ENCODE results near the gene CIAO2B. TPM values are rescaled to one million over a fixed set of nuclear protein-coding genes. Genes with fewer than 3 reads are reported as not detected.

Gene CIAO2B
- total and polyA plus RNA-seq, 11 donors: 103 to 669 (median 129) TPM

- WGBS, 4 donors: 16 to 18% (median 17%) methylated on average over 9 of the region's 9 CpGs
- peak overlapping the region; percentile 78 to 100 (median 96) for H3K27ac ChIP-seq
- no peaks in the 10 kb centered on the region for H3K36me3 ChIP-seq
- ATAC-seq: peak in 3 of 4 donors; percentile 5 to 30 (median 25)
- intact Hi-C loops (cut with DNase I): loop anchor here in 7 of 10 donors (2.0 to 10.0 kb wide), 6 partner anchors 25 to 255 kb away; partner anchors contain the start of genes B3GNT9 (in 4 of the 7), FBXL8 (in 4 of the 7), TRADD (in 4 of the 7) and CES2 (in 1 of the 7)
- TF ChIP-seq, protein P1, sequence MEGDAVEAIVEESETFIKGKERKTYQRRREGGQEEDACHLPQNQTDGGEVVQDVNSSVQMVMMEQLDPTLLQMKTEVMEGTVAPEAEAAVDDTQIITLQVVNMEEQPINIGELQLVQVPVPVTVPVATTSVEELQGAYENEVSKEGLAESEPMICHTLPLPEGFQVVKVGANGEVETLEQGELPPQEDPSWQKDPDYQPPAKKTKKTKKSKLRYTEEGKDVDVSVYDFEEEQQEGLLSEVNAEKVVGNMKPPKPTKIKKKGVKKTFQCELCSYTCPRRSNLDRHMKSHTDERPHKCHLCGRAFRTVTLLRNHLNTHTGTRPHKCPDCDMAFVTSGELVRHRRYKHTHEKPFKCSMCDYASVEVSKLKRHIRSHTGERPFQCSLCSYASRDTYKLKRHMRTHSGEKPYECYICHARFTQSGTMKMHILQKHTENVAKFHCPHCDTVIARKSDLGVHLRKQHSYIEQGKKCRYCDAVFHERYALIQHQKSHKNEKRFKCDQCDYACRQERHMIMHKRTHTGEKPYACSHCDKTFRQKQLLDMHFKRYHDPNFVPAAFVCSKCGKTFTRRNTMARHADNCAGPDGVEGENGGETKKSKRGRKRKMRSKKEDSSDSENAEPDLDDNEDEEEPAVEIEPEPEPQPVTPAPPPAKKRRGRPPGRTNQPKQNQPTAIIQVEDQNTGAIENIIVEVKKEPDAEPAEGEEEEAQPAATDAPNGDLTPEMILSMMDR (IDR thresholded peaks at IDR 0.05): no peak
- TF ChIP-seq POLR2A (IDR thresholded peaks at IDR 0.05): no peak
- no peaks in the 10 kb centered on the region for H3K27me3 ChIP-seq
- peak overlapping the region in 1 of 12 donors; percentile 3 for H3K4me3 ChIP-seq
- DNase-seq: peak; percentile 77 to 89 (median 81)
- H3K9me3 ChIP-seq: no peaks in the 10 kb centered on the region
- H3K4me1 ChIP-seq: peaks cover 0 to 71% (median 43%) of the 10 kb centered on the region in 12 donors
These were observed 34.1 kb downstream of the CIAO2B start for GRCh38 chr16:66899945-66900710.

DNA sequence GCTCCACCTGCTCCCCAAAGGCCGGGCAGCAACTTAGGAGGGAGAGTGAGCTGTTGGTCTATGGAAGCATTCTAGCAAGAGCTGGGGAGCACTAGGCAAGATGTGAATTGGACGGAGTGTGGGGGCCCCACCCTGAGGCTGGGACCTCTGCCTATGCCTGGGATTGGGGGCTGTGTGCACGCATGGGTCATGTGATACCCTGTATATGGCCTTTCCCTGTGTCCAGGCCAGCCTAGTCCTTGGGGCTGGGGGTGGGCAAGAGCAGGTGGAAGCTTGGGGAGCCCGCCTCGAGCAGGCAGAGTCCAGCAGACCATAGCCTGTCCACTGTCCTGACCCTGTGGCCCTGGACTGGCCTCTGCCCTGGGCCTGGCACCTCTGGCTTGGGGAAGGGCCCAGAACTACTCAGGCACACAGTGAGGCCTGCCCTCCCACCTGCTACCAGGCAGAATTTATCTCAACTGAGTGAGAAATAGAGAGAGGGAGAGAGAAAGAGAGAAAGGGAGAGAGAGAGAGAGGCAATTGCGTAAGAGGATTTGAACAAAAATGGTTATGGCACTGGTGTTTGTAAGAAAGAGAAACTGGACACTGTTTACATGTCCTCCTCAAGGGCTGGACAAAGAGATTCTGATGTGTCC lies 34.8 kb downstream of the CIAO2B start:
- peaks cover 0 to 66% (median 41%) of the 10 kb centered on the region in 12 donors for H3K4me1 ChIP-seq
- H3K36me3 ChIP-seq: no peaks in the 10 kb centered on the region
- 62 to 75% (median 72%) methylated on average over 6 of the region's 6 CpGs for WGBS, 4 donors
- TF ChIP-seq POLR2A (IDR thresholded peaks at IDR 0.05): no peak
- TF ChIP-seq, protein P1 (IDR thresholded peaks at IDR 0.05): no peak
- ATAC-seq (no peak), DNase-seq (peak in 1 of 5 donors; percentile 29)
- intact Hi-C loops (cut with DNase I): loop anchor here in 6 of 10 donors (5.0 to 10.0 kb wide), 5 partner anchors 33 to 255 kb away; partner anchors contain the start of genes B3GNT9 (in 4 of the 6), FBXL8 (in 4 of the 6), TRADD (in 4 of the 6) and CES2 (in 1 of the 6)
- no peaks in the 10 kb centered on the region for H3K27me3 ChIP-seq
- no peak overlapping the region for H3K4me3 ChIP-seq
- no peaks in the 10 kb centered on the region for H3K9me3 ChIP-seq
- H3K27ac ChIP-seq: peak overlapping the region; percentile 78 to 100 (median 96)

DNA sequence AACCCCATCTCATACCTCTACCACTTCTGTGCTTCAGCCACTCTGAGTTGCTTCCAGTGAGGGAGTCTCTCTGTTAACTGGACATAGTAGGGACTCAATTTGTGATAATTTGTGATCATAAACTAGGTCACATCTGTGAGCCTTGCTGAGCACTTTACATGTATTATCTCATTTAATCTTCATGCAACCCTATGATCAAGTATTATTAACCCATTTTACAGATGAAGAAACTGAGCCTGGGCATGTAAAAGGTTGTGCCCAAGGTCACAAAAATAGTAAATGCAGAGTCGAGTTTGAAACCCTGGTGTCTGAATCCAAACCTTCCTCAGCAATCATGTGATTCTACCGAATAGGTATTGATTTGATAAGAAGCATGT lies 35.3 kb downstream of the CIAO2B start:
- Histone ChIP-seq H3K9me3 (no peaks in the 10 kb centered on the region), H3K36me3 (no peaks in the 10 kb centered on the region), H3K4me3 (no peak overlapping the region), H3K27me3 (no peaks in the 10 kb centered on the region), H3K27ac (peak overlapping the region; percentile 78 to 100 (median 96)), H3K4me1 (peaks cover 0 to 60% (median 39%) of the 10 kb centered on the region in 12 donors)
- ATAC-seq (no peak), DNase-seq (no peak)
- WGBS, 4 donors: 78 to 91% (median 84%) methylated on average over 2 of the region's 2 CpGs
- TF ChIP-seq POLR2A (IDR thresholded peaks at IDR 0.05): no peak
- TF ChIP-seq, protein P1 (IDR thresholded peaks at IDR 0.05): no peak
- intact Hi-C loops (cut with DNase I): loop anchor here in 6 of 10 donors (5.0 to 10.0 kb wide), 5 partner anchors 33 to 256 kb away; partner anchors contain the start of genes B3GNT9 (in 4 of the 6), FBXL8 (in 4 of the 6), TRADD (in 4 of the 6) and CES2 (in 1 of the 6)
